Natural killer cell (primary cell): ENCODE measurements around the gene TRA2B. TPM values are rescaled to one million over a fixed set of nuclear protein-coding genes. Genes with fewer than 3 reads are reported as not detected.

ENCODE experiments used
- ATAC-seq, 3 donors: fragments of 150-1000 bp in 2 of 3; fragments of 200-7000 bp in 1 of 3; cut with Tn5 transposase; 1 replicate in 1 of 3; 2 replicates in 2 of 3; pipeline ENCODE4 v1.10.0; 2021; ENCODE audit warnings: mild to moderate bottlenecking in 2 of 3, moderate library complexity in 2 of 3
- DNase-seq, 2 donors: peaks; one replicate each; pipeline versions ENCODE4 v3.0.0 to v3.0.0-alpha.2; 2013 to 2021; ENCODE audit warnings: mixed read lengths in 1 of 2
- H3K27ac ChIP-seq: one replicate; pipeline ENCODE4 v1.5.1; 2013; ENCODE audit warnings: mild to moderate bottlenecking, low read length
- H3K27me3 ChIP-seq: one replicate; pipeline ENCODE4 v1.6.1; 2013; ENCODE audit warnings: low read length; ENCODE audit not compliant: control insufficient read depth, insufficient read depth
- H3K36me3 ChIP-seq: one replicate; pipeline ENCODE4 v1.6.1; 2013; ENCODE audit warnings: low read length; ENCODE audit not compliant: control insufficient read depth, insufficient read depth
- H3K4me1 ChIP-seq: one replicate; pipeline ENCODE4 v1.6.1; 2013; ENCODE audit warnings: low read length; ENCODE audit not compliant: control insufficient read depth, insufficient read depth
- H3K4me3 ChIP-seq: one replicate; pipeline ENCODE4 v1.5.1; 2013; ENCODE audit warnings: low read length
- H3K9me3 ChIP-seq: one replicate; pipeline ENCODE4 v1.6.1; 2013; ENCODE audit warnings: low read length; ENCODE audit not compliant: control insufficient read depth, insufficient read depth
- H3K27ac Mint-ChIP-seq, 2 donors: one replicate each; pipeline ENCODE4 v1.8.0; 2022; ENCODE audit warnings: mild to moderate bottlenecking in 2 of 2, mixed read lengths in 2 of 2, moderate library complexity in 1 of 2
- H3K27me3 Mint-ChIP-seq, 2 donors: one replicate each; pipeline ENCODE4 v1.8.0; 2022; ENCODE audit warnings: low read depth in 2 of 2, mixed read lengths in 2 of 2
- H3K36me3 Mint-ChIP-seq: one replicate; pipeline ENCODE4 v1.8.0; 2022; ENCODE audit warnings: mixed read lengths
- H3K4me1 Mint-ChIP-seq, 2 donors: one replicate each; pipeline ENCODE4 v1.8.0; 2022; ENCODE audit warnings: mixed read lengths in 2 of 2
- H3K4me3 Mint-ChIP-seq: one replicate; pipeline ENCODE4 v1.8.0; 2022; ENCODE audit warnings: mild to moderate bottlenecking, moderate library complexity, mixed read lengths
- H3K9me3 Mint-ChIP-seq, 2 donors: one replicate each; pipeline ENCODE4 v1.8.0; 2022; ENCODE audit warnings: mixed read lengths in 2 of 2
- WGBS: methylation state at CpG from one replicate; pipeline ENCODE4 v1.1.7; 2013; ENCODE audit warnings: missing lambda C conversion rate; ENCODE audit not compliant: insufficient coverage; 5-methylcytosine and 5-hydroxymethylcytosine counted together
- intact Hi-C: fragments of 100-400 bp; cut with micrococcal nuclease; formaldehyde crosslinking; loops from one replicate; pipeline ENCODE4 v1.14.2; 2022
- total RNA-seq, 4 donors: library from RNA; stranded (reverse); fragments of 120-200 nt in 1 of 4; gene quantifications; one replicate each; pipeline versions ENCODE4 v1.2.3 to v1.2.4, GENCODE V29; 2013 to 2022
- TF ChIP-seq, protein P1 (sequence below): fragments of 200-600 bp; IDR thresholded peaks from one replicate; pipeline ENCODE4 v1.8.0; 2022; ENCODE audit warnings: antibody characterized with exemption

The TRA2B gene
- total RNA-seq, 3 donors from 2014 or later (not counting 1 experiment from before 2014, with no cell fraction given): 565 to 669 (median 596) TPM

- ATAC-seq: no peak
- intact Hi-C loops: no loop called here
- H3K4me1 ChIP-seq: no peaks in the 10 kb centered on the region
- WGBS: 90% methylated on average over 3 of the region's 4 CpGs
- no peak overlapping the region for H3K4me3 Mint-ChIP-seq
- no peaks in the 10 kb centered on the region for H3K36me3 Mint-ChIP-seq
- H3K36me3 ChIP-seq: no peaks in the 10 kb centered on the region
- no peak overlapping the region for H3K27ac Mint-ChIP-seq
- no peaks in the 10 kb centered on the region for H3K27me3 ChIP-seq
- no peak overlapping the region for H3K4me3 ChIP-seq
- TF ChIP-seq, protein P1, sequence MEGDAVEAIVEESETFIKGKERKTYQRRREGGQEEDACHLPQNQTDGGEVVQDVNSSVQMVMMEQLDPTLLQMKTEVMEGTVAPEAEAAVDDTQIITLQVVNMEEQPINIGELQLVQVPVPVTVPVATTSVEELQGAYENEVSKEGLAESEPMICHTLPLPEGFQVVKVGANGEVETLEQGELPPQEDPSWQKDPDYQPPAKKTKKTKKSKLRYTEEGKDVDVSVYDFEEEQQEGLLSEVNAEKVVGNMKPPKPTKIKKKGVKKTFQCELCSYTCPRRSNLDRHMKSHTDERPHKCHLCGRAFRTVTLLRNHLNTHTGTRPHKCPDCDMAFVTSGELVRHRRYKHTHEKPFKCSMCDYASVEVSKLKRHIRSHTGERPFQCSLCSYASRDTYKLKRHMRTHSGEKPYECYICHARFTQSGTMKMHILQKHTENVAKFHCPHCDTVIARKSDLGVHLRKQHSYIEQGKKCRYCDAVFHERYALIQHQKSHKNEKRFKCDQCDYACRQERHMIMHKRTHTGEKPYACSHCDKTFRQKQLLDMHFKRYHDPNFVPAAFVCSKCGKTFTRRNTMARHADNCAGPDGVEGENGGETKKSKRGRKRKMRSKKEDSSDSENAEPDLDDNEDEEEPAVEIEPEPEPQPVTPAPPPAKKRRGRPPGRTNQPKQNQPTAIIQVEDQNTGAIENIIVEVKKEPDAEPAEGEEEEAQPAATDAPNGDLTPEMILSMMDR: no peak
- no peaks in the 10 kb centered on the region for H3K4me1 Mint-ChIP-seq
- DNase-seq: no peak
- H3K9me3 Mint-ChIP-seq: no peaks in the 10 kb centered on the region
- no peaks in the 10 kb centered on the region for H3K9me3 ChIP-seq
- H3K27ac ChIP-seq: no peak overlapping the region
- peaks cover 0 to 5% of the 10 kb centered on the region in 2 donors for H3K27me3 Mint-ChIP-seq
Measured at GRCh38 chr3:185881926-185882325, 55.9 kb downstream of the TRA2B start.

GRCh38 chr3:185880600-185880999 is 57.2 kb downstream of the TRA2B start:
- no peak overlapping the region for H3K4me3 Mint-ChIP-seq
- Histone ChIP-seq H3K9me3 (no peaks in the 10 kb centered on the region), H3K4me1 (no peaks in the 10 kb centered on the region), H3K27me3 (no peaks in the 10 kb centered on the region), H3K4me3 (no peak overlapping the region), H3K36me3 (no peaks in the 10 kb centered on the region), H3K27ac (no peak overlapping the region)
- no peak for DNase-seq
- no peaks in the 10 kb centered on the region for H3K4me1 Mint-ChIP-seq
- intact Hi-C loops: no loop called here
- H3K9me3 Mint-ChIP-seq: no peaks in the 10 kb centered on the region
- ATAC-seq: no peak
- WGBS: 90% methylated on average over 7 of the region's 7 CpGs
- H3K27me3 Mint-ChIP-seq: peaks cover 0 to 6% of the 10 kb centered on the region in 2 donors
- H3K36me3 Mint-ChIP-seq: no peaks in the 10 kb centered on the region
- H3K27ac Mint-ChIP-seq: no peak overlapping the region
- TF ChIP-seq, protein P1: no peak

- H3K36me3 Mint-ChIP-seq: no peaks in the 10 kb centered on the region
Measured at GRCh38 chr3:185878920-185879319, 58.9 kb downstream of the TRA2B start.

DNA sequence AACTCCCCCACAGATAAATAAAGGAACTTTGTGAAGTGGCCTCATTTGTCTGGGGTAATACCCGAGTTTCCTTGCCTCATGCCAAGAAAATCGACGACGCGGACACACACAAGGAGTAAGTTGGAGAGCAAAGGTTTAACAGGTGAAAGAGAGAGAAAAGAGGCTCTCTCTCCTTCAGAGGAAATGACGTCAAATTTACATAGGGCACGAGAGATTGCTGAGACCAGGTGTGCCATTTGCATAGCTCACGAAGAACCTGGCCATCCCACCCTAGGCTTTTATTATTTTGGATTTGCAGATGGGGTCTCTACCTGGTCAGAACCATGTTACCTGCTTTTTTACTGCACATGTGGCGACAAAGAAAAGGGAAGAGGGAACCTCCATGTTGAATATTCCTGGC is 63.7 kb downstream of the TRA2B start:
- no peaks in the 10 kb centered on the region for H3K27me3 ChIP-seq
- intact Hi-C loops: no loop called here
- Mint-ChIP-seq H3K27me3 (peaks cover 0 to 8% of the 10 kb centered on the region in 2 donors), H3K36me3 (no peaks in the 10 kb centered on the region), H3K4me1 (no peaks in the 10 kb centered on the region), H3K4me3 (no peak overlapping the region), H3K9me3 (no peaks in the 10 kb centered on the region), H3K27ac (no peak overlapping the region)
- no peaks in the 10 kb centered on the region for H3K36me3 ChIP-seq
- ATAC-seq (no peak), DNase-seq (no peak)
- no peaks in the 10 kb centered on the region for H3K4me1 ChIP-seq
- no peaks in the 10 kb centered on the region for H3K9me3 ChIP-seq
- TF ChIP-seq, protein P1: no peak
- no peak overlapping the region for H3K4me3 ChIP-seq
- 78% methylated on average over 8 of the region's 9 CpGs for WGBS
- H3K27ac ChIP-seq: no peak overlapping the region

More at GRCh38 chr3:185878920-185879319, 58.9 kb downstream of the TRA2B start:
- 77% methylated on average over 5 of the region's 5 CpGs for WGBS
- no peak overlapping the region for H3K4me3 ChIP-seq
- H3K27me3 ChIP-seq: no peaks in the 10 kb centered on the region
- no peaks in the 10 kb centered on the region for H3K9me3 ChIP-seq
- H3K4me1 ChIP-seq: no peaks in the 10 kb centered on the region
- H3K4me1 Mint-ChIP-seq: no peaks in the 10 kb centered on the region
- H3K4me3 Mint-ChIP-seq: no peak overlapping the region
- H3K27ac Mint-ChIP-seq: no peak overlapping the region
- intact Hi-C loops: no loop called here
- peaks cover 0 to 9% of the 10 kb centered on the region in 2 donors for H3K27me3 Mint-ChIP-seq
- H3K9me3 Mint-ChIP-seq: no peaks in the 10 kb centered on the region
- H3K36me3 ChIP-seq: no peaks in the 10 kb centered on the region
- no peak for ATAC-seq
- no peak for DNase-seq
- H3K27ac ChIP-seq: no peak overlapping the region
- TF ChIP-seq, protein P1: no peak
